Glomerular visceral epithelial cell (primary cell): ENCODE results near the gene CGNL1.

Experiments used
- DNase-seq: peaks from one replicate; pipeline ENCODE4 v3.0.0-alpha.2; 2016; ENCODE audit errors: extremely low spot score

The CGNL1 gene

DNA sequence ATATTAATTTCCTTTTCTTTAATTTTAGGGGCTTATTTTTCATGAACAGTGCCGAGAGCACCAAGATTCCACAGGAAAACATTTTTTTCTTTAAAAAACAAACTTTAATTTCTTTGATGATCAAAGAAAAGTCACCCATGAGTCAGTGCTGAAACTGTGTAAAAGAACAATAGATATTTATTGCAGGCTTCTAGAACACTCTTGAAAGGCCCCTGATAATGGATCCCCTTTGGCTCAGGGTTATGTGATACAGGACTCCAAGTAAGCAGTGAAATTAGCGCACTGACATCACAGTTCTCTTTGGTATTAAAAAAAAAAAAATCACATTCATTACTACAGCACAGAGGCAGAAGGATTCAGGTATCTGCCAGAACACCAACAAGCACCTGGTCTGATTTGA, 149.3 kb downstream of the CGNL1 start:
- DNase-seq: no peak

DNA sequence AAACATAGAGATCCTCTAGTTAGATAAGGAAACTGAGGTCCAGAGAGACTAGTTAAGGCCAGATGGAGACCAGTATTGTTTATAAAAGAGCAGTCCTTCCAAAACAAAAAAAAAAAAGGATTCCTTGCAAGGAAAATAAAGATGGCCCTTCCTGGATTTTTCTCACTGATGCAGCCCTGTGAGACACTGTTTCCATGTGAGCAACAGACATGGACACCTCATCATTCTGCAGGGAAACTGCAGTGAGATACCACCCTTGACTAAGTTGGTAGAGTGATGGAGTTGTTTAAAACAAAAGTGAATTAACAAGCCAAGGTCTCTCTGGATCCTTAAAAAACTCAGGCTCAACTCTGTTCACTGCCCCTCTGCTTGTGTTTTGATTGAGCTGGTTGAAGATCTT, 149.8 kb downstream of the CGNL1 start:
- DNase-seq: no peak

DNA sequence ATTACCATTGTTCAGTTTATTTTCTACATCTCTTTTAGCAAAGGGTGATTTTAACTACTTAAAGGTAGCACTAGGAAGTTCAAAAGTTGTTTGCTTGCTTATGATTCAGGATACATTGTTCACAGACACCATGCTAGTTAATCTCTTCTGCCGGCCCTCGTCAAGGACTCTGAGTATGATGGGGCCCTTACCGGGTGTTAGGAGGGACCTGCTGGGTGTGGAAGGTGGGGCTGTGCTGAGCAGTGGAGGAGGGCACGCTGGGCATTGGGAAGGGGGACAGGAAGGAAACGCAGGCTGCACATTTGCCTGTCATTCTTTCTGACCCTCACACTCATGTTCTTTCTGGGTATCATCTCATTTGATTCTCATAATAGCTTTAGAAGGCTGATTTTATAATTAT, 150.3 kb downstream of the CGNL1 start:
- DNase-seq: no peak

DNA sequence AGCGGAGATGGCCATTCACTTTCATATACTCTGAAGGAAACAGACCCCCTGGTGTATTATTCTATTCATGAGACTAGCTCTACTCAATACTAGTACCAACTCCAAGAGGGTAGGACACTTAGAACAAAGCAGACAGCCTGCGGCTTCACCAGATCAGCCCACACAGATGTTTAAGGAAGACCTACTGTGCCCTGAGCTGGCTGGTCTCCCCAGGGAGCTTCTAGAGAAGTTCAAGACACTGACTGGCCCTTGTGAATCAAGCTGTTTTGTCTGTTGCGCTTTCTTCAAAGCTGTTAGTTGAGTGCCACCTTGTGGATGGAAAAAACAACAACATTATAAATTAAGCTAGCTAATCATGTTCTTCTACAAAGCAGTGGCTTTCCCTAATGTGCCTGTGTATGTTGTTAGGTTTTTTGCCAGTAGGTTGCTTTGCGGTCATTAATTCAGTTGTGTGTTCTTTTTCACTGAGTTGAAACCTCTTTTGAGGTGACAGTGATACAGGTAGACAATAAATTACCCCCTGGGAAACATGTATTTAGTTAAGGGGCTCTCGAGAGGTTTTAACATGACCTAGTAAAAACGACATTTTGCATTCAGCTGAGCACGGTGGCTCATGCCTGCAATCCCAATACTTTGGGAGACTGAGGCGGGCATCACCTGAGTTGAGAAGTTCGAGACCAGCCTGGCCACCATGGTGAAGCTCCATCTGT, 151.2 kb downstream of the CGNL1 start:
- peak; percentile 79 for DNase-seq

DNA sequence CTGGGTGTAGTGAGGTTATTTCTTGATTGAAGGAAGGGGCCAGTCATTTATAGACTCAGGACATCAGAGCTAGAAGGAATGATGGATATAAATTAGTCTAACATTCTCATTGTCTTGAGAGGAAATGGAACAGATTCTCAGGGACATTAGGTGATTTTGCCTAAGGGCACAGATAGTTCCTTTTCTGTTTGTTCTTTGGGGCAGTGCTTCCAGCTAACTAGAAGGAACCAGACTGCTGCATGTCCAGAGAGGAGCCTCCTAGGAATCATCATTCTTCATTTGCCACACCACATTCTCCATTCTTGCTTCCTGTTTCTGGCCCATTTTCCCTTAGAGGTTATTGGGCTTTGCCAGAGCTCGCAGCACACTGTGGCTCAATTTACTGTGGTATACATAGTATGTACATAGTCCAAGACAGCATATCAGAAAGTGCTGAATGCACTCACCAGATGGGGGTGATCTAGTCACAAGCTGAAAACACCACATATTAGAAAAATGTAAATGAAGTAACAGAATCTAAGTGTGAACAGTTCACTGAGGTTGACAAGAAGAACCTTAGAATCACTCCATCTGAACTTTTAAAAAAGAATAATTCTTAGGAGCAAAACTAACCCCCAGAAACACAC, 152.7 kb downstream of the CGNL1 start:
- no peak for DNase-seq

DNA sequence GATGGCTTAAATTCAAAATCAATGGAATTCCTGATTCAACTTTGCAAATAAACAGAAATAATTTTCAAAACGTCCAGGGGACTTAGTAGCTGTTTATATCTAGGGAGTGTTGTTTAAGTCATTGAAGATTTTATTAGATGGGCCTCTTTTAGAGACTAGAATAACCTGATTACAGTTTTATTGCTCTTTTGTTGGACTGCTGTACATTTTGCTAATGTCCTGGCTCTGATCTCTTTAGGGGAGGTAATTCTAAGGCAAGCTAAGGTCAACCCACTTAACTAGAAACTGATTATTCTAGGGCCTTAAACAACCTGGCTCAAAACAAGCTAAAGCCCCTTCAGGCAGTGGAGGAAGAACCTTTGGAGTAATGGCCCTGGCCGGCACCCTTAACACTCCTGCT, 153.4 kb downstream of the CGNL1 start:
- no peak for DNase-seq

DNA sequence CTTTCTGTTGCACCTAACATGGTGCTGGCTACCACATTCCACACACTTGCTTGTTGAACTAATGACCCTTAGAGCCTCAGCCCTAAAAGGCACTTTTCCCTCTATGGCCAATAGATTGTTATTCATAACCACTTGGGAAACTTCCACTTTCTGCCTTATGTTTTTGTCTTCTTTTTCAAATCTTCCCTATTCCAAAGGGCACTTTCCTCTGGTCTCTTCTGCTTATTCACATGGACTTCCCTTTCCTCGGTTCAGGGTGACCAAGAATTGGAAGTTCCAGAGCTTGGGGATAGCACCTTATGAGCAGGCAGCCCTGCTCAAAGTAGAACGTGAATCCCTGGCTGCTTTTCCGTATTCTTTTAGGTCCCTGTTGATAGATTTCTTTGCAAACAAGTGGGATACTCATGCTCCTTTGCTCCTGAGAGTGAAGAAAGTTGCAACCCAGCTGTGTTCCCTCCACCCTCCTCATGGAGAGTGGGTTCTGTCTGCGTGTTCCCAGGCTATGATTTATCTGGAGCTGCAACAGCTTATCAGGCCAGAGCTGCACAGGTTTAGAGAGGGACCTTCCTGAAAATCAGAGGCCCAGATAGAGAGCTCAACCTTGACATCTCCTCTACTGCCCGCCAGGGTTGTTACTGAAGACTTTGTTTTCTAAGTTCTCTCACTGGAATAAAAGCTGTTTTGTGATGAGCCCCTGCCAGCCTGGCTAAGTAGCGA, 156.6 kb downstream of the CGNL1 start:
- no peak for DNase-seq

DNA sequence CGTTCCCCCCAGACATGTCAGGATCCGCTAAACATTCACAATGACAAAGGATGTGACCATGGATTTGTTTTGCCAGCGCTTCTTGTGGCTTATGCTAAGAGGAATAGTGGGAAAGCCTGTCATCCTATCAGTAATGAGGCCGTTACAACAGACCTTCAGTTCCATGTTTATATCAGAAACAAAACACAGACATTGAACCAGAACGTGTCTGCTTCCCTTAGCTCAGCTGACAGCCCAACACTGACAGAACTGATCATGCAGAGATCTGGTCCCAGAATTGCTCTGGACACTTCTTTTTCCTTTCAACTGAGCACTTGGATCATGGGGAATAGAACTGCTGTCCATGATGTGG, 157.1 kb downstream of the CGNL1 start:
- no peak for DNase-seq

DNA sequence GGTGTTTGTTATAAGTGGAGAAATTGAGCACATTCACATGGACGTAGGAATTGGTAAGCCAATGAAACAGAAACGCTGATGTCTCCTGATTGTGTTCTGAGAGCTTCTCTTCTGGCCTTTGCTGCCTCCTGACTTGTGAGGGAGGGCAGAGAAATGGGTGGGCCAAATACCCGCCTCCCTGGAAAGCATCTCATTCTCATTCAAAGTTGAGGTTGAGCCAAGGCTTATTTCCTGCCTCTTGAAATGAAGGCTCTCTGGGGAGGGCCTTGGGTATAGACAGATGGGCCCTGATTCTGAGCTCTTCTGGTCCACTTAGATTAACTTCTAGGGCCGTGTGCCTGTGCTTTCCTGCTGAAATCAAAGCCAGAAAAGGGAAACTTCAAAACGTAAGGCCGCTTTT, 158.0 kb downstream of the CGNL1 start:
- no peak for DNase-seq

DNA sequence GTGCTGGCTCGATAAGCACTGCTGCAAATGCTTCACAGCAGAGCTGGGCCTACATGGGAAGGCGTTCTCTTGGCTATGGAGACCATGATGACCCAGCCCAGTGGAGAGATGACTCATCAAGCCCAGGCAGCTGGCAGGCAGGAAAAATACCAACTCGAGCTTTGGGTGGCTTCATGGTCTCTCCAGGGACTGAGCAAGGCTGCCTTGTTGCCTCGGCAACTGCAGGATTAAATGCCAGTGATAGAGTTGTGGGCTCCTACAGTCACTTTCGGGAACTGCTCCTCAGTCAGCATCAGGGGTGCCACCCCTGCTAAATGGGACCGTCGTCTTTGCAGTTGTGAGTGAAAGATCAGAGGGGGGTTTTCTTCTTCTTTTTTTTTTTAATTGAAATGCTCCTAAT, 160.8 kb downstream of the CGNL1 start:
- DNase-seq: peak; percentile 73

DNA sequence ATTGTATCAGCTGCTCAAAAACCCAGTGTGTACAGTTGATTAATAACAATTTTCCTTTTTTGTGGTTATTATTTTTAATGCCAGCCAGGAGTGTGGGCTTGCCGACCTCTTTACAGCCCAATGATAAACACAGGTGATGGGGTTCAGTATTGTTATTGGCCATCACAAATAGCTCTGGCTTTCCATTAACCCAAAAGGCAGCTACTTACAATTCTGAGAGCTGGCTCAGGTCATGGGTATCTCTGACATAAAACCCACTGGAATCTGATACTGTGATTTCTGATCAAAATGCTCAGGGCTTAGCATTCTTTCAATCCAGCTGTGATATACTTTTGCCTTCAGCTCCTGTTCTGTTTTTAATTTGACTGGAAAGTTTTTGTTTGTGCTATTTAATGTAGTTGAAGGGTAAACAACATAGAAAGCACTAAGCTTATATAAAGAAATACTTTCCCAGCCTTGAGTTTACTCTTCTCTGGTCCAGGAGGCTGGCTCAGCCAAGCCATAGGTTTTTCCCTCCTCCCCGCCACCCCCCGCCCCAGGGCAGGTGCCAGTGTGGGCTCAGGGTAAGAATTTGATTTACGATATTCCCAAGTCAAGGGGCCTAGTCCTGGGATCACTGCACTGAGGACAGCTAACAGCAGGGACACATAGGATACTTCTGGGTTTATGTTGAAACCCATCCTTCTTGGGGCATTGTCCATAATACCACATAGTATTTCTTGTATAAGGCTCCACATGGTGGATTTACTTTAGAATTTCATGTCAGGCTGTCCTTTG, 161.4 kb downstream of the CGNL1 start:
- DNase-seq: no peak

DNA sequence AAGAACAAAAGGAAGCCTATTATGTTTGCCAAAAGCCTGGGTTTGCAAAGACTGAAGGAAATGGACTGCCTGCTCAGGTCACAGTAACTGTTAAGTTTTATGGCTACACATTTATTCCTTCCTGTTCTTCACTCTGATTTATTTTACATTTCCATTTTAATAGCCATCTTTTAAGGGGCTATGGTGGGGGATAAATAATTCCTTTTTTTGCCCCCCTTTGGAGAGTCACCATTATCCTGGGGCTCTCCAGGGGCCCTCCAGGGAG, 161.9 kb downstream of the CGNL1 start:
- DNase-seq: no peak

DNA sequence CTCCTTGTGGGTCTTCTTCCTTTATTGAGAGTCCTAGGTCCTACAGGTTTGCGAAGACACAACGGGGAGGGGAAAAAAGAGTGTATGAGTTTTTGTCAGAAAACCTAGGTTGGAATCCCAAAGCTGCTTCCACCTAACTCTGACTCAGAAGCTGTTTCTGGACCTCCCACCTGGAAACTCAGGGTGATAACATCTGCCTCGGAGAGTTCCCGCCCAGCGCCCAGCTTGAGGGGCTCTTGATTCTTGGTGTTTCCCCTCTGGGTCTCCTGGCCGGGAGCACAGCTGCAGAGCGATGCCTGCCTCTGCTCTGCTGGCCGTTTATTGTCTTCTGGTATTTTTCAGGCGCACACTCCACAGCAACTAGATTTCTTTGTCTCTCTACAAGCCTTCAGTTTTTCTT, 162.5 kb downstream of the CGNL1 start:
- DNase-seq: no peak

DNA sequence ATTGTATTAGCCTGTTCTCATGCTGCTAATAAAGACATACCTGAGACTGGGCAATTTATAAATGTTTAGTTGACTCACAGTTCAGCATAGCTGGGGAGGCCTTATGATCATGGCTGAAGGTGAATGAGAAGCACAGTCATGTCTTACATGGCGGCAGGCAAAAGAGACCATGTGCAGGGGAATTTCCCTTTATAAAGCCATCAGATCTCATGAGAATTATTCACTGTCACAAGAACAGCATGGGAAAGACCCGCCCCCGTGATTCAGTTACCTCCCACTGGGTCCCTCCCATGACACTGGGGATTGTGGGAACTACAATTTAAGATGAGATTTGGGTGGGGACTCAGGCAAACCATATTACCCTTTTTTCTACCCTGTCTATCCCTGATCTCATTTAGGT, 163.9 kb downstream of the CGNL1 start:
- DNase-seq: no peak

DNA sequence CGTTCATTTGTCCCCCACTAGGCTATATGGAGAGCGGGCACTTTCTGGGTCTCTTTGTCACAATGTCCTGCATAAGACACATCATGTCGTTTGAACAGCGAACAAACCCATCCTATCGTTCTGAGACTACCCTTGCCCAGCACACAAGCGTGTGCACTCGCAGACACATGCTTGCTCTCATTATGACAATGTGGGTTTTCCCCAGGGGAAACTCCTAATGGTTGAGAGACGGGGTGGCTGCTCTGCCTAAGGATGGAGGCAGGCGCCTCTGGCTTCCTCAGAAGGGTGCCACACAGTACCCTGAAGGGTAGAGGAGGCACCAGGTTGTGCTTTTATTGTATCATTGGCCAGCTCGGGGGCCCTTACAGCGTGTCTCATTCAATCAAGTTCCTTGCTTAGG, 164.4 kb downstream of the CGNL1 start:
- DNase-seq: no peak

DNA sequence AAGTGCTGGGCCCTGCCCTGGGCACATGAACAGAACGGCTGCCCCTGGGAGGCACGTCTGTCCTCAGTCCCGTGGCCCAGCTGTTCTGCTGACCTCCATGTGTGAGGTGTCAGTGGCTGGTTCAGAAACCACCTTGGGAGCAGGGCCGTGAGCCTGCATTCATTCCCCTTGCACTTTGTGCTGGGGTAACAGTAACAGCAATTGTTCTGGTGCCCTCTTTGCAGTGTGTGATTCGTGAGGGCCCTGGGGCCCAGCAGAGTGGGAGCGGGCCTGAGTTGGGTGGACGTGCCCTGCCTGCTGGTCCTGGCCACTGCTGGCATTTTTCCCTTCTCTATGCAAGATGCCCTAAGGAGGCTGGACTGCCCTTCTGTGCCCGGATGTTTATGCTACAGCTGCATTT, 165.0 kb downstream of the CGNL1 start:
- DNase-seq: no peak

DNA sequence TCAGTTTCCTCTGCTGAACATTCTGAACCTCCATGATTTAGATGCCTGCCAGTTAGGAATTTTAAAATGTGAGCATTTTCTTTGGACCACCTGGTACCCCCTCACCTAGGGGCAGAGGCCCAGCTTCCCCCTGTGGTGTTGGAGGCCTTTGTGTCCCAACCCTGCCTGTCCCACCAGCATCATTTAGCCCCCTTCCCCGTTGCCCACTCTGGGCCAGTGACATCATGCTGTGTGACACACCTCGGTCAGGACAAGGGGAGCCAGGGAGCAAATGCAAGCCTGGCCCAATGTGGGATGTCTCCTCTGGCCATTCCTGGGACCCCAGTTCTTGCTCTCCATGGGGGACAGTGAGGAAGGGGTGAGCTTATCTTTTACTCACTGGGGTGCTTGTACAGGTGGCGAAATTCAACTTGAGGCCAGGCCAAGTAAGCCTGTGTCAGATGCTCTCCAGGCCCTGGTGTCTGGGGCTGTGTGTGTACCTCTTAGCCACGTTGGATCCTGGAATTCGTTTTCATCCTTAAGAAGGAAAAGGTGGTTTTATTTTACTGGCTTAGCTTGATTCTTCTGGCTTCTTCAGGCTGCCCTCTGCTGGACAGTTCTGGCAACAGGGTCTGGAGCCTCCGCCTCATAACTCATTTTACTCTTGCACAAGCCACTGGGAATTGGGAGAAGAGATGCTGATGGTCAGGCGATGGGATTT, 165.7 kb downstream of the CGNL1 start:
- DNase-seq: peak; percentile 64

DNA sequence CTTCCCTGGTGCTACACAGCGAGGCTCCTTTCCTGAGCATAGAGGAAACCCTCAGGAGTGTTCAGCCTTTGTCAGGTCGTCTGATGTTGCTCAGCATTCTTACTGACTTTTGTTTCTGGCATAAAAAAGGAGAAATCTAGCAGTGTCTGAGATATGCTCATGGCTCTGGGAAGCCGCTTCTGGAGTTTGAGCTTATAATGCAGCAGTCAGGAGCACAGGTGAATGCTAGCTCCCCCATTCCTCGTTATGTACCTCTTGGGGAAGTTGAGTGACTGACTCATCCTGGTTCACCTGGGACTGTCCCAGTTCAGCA, 166.2 kb downstream of the CGNL1 start:
- no peak for DNase-seq

DNA sequence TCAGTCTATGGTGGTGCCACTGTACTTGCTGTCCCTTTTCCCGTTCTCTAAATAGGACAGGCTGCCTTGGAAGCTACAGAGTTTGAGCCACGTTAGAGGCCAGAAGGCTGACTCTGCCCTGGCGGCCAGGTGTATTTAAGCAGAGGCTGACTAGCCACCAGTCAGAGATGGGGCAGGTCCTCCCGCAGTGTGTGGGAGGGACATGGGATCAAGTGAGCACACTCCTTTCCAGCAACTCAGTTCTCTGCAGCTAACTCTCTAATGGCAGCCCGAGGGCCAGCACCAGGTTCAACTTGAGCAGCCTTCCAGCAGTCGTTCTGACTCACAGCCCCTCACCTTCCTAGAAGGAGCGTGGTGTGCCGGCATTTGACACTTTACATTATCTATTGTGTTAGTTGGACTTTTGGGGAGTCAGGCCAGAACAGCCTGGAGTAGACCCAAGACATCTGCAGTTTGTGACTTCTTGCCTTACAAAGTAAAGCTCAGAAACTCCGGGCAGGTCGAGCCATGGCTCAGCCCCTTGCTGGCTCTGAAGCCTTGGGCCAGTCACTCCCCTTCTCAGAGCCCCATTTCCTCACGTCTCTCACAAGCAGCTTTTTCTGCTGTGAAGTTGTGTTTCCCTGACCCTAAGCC, 168.7 kb downstream of the CGNL1 start:
- no peak for DNase-seq

DNA sequence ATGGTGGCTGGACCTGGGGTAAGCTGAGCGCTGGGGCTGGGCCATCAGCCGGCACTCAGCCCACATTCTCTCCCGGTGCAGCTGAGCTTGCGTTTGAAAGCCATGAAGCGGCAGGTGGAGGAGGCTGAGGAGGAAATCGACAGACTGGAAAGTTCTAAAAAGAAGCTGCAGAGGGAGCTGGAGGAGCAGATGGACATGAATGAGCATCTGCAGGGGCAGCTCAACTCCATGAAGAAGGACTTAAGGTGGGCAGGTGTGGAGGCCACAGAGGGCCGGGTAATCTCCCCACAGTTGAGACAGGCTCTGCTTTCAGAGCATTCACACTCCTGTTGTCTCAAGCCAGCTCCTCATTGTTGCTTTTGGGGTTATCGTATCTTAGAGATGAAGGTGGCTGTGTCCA, 169.7 kb downstream of the CGNL1 start:
- DNase-seq: no peak

DNA sequence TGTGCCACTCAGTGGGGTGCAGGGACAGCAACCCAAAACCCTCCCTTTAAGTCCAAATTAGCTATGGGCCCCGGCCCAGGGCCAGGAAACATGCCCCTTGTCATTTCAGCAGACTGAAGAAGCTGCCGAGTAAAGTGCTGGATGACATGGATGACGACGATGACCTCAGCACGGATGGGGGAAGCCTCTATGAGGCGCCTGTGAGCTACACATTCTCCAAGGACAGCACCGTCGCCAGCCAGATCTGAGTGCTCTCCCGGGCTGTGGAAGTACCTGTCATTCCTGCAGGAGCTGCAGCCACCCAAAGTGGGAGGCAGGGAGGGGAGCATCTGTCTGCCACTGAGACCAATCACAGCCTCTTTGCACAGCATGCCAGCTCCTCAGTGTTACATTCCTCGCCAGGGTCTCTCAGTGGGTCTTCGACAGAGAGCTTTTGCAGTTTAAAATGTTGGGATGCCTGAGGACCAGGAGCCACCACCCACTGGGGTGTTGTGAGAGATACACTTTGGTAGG, 171.0 kb downstream of the CGNL1 start:
- DNase-seq: no peak

DNA sequence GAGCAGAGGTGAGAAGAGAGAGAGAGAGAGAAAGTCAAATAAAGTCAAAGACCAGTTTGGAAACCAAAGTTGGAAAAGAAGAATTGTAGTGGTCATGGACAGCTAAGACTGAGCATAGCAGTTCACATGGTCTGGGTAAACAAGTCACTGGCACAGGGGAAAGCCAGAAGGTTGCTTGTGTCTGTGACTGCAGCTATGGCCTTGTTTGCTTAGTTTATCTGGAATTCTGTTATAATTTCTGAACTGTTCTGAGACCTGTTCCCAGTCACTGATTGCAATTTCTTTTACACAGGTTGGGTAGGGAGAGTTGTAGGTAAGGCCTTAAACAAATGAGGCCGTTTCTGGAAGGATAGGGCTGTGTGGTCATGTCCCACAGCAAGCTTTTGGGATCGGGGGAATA, 172.0 kb downstream of the CGNL1 start:
- no peak for DNase-seq
